Endometrial microvascular endothelial cells (primary cell): Measurements from ENCODE around the gene HIC1. TPM values are rescaled to one million over a fixed set of nuclear protein-coding genes. Genes with fewer than 3 reads are reported as not detected.

Experiments used
- in situ Hi-C: cut with HindIII; loops from 2 replicates; pipeline ENCODE4 v1.10.0; 2017; ENCODE audit warnings: low sequenced_read_pairs, low pct_unique_long_range_greater_than_20kb; ENCODE audit errors: inconsistent ontology term
- total RNA-seq: library from RNA; depleted of rRNA; stranded (reverse); fragments of >200 nt; gene quantifications from one replicate; pipeline ENCODE4 v1.2.3, GENCODE V29; 2015; ENCODE audit errors: inconsistent ontology term

The HIC1 gene
- total RNA-seq, 1 donor from 2014 or later: 27.2 TPM

GRCh38 chr17:2064980-2065785 is 10.3 kb downstream of the HIC1 start:
- in situ Hi-C loops: loop anchor here (10.0 kb wide), 1 partner anchor 110 kb away; no protein-coding TSS in a partner anchor

GRCh38 chr17:2065949-2066400 is 11.1 kb downstream of the HIC1 start:
- in situ Hi-C loops: loop anchor here (10.0 kb wide), 1 partner anchor 109 kb away; no protein-coding TSS in a partner anchor

- in situ Hi-C loops: loop anchor here (10.0 kb wide), 1 partner anchor 108 kb away; no protein-coding TSS in a partner anchor
Observed at GRCh38 chr17:2067048-2067561, 12.2 kb downstream of the HIC1 start.

GRCh38 chr17:2067608-2068024 is 12.7 kb downstream of the HIC1 start:
- in situ Hi-C loops: loop anchor here (10.0 kb wide), 1 partner anchor 107 kb away; no protein-coding TSS in a partner anchor

- in situ Hi-C loops: loop anchor here (10.0 kb wide), 1 partner anchor 107 kb away; no protein-coding TSS in a partner anchor
Observed at GRCh38 chr17:2068031-2068518, 13.2 kb downstream of the HIC1 start.

GRCh38 chr17:2068519-2069051 is 13.7 kb downstream of the HIC1 start:
- in situ Hi-C loops: loop anchor here (10.0 kb wide), 1 partner anchor 106 kb away; no protein-coding TSS in a partner anchor

GRCh38 chr17:2070241-2071023 is 15.5 kb downstream of the HIC1 start:
- in situ Hi-C loops: no loop called here

GRCh38 chr17:2071024-2071385 is 16.1 kb downstream of the HIC1 start:
- in situ Hi-C loops: no loop called here

- in situ Hi-C loops: no loop called here
Observed at GRCh38 chr17:2071455-2072281, 16.8 kb downstream of the HIC1 start.

- in situ Hi-C loops: no loop called here
Observed at GRCh38 chr17:2074919-2075318, 20.0 kb downstream of the HIC1 start.

- in situ Hi-C loops: no loop called here
Observed at GRCh38 chr17:2075336-2076086, 20.6 kb downstream of the HIC1 start.

- in situ Hi-C loops: no loop called here
Observed at GRCh38 chr17:2076087-2076984, 21.4 kb downstream of the HIC1 start.

- in situ Hi-C loops: no loop called here
Observed at GRCh38 chr17:2077040-2077439, 22.1 kb downstream of the HIC1 start.

GRCh38 chr17:2081564-2081963 is 26.7 kb downstream of the HIC1 start:
- in situ Hi-C loops: no loop called here

- in situ Hi-C loops: no loop called here
Observed at GRCh38 chr17:2082003-2082781, 27.3 kb downstream of the HIC1 start.

GRCh38 chr17:2083613-2084035 is 28.7 kb downstream of the HIC1 start:
- in situ Hi-C loops: no loop called here
